Heart left ventricle (tissue), 13 donors: ENCODE measurements around the gene DNAAF8.

Source experiments
- POLR2A ChIP-seq, 2 donors: fragments of 450-650 bp; IDR thresholded peaks; one replicate each; pipeline ENCODE4 v1.6.1; 2017; ENCODE audit warnings: antibody characterized with exemption in 2 of 2, mild to moderate bottlenecking in 2 of 2, moderate library complexity in 2 of 2
- TF ChIP-seq, protein P1 (sequence below), 12 donors: fragments of 200-600 bp; sonication (generic) in 4 of 12; IDR thresholded peaks; one replicate each; pipeline versions ENCODE4 v1.5.0 to v1.8.0; 2018 to 2022; ENCODE audit warnings: antibody characterized with exemption in 12 of 12, mild to moderate bottlenecking in 5 of 12
- donor health status: ischemic (EF 13 %, LVEDD 7.1; RV severe dilation, severe dysfunction).
- donor health status: DM: no; HTN: yes; CAD: no.
- donor health status: DM: no; HTN: no; CAD: no.
- donor health status: ischemic (EF 25% LVEDD 6.9; RV normal size, moderate dysfunction).
- donor health status: ischemic (EF 25% LVEDD 5.7; RV mildly dilated, moderate dysfunction).
- donor health status: ischemic (EF 35%, LVEDD 5.7; RV mildly dilated, moderate dysfunction).
- donor health status: nonischemic (EF 11% LVEDD 7.7; RV severe dilation, severe dysfunction).
- donor health status: DM: yes; HTN: yes; CAD: no.
- donor health status: PGD.
- donor health status: ischemic (EF 29% LVEDD 5.4; RV normal size, mild dysfunction).
- donor health status: nonischemic (EF 23%, LVEDD 6.1; RV moderate dilation, normal function).

- no peak for TF ChIP-seq POLR2A (IDR thresholded peaks at IDR 0.05)
- TF ChIP-seq, protein P1, sequence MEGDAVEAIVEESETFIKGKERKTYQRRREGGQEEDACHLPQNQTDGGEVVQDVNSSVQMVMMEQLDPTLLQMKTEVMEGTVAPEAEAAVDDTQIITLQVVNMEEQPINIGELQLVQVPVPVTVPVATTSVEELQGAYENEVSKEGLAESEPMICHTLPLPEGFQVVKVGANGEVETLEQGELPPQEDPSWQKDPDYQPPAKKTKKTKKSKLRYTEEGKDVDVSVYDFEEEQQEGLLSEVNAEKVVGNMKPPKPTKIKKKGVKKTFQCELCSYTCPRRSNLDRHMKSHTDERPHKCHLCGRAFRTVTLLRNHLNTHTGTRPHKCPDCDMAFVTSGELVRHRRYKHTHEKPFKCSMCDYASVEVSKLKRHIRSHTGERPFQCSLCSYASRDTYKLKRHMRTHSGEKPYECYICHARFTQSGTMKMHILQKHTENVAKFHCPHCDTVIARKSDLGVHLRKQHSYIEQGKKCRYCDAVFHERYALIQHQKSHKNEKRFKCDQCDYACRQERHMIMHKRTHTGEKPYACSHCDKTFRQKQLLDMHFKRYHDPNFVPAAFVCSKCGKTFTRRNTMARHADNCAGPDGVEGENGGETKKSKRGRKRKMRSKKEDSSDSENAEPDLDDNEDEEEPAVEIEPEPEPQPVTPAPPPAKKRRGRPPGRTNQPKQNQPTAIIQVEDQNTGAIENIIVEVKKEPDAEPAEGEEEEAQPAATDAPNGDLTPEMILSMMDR (IDR thresholded peaks at IDR 0.05): no peak
These were observed 52.7 kb downstream of the DNAAF8 start for GRCh38 chr16:4787068-4787467.
